ENCODE results near the gene RBCK1.

- TF ChIP-seq, protein P1, sequence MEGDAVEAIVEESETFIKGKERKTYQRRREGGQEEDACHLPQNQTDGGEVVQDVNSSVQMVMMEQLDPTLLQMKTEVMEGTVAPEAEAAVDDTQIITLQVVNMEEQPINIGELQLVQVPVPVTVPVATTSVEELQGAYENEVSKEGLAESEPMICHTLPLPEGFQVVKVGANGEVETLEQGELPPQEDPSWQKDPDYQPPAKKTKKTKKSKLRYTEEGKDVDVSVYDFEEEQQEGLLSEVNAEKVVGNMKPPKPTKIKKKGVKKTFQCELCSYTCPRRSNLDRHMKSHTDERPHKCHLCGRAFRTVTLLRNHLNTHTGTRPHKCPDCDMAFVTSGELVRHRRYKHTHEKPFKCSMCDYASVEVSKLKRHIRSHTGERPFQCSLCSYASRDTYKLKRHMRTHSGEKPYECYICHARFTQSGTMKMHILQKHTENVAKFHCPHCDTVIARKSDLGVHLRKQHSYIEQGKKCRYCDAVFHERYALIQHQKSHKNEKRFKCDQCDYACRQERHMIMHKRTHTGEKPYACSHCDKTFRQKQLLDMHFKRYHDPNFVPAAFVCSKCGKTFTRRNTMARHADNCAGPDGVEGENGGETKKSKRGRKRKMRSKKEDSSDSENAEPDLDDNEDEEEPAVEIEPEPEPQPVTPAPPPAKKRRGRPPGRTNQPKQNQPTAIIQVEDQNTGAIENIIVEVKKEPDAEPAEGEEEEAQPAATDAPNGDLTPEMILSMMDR (IDR thresholded peaks at IDR 0.05; ENCODE audit: low read length), result no peak
- TF ChIP-seq EZH2phosphoT487 (IDR thresholded peaks at IDR 0.05; ENCODE audit: low read length), result no peak
Observed at GRCh38 chr20:409697-410559, 1.8 kb downstream of the RBCK1 start.
